Measurements from ENCODE around the gene ZSCAN4.

Gene ZSCAN4

DNA sequence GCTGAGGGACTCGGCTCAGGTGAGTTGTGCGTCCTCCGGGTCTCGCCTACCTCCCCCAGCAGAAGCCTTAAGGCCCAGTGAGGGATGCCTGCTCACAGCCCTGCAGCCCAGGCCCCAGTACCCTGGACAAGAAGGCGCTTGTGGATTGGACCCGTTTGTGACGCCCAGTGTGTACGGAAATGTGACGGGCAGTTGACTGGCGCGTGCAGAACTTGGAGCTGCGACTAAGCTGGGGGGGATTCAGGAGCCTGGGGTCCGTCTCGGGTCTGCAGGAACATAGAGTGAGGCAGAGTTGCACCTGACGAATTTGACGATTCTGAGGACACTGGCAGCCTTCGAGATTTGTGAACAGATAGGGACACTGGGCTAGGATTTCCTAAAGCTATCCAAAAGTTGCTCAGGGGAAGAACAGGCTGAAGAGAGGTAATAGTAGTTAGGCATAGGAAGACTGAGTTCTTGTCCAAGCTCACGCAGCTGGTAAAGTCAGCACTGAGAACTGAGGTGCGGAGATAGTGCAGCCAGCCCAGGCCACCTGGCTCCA, 13.6 kb downstream of the ZSCAN4 start:
- no peak for DNase-seq (ENCODE audit: low read depth)

DNA sequence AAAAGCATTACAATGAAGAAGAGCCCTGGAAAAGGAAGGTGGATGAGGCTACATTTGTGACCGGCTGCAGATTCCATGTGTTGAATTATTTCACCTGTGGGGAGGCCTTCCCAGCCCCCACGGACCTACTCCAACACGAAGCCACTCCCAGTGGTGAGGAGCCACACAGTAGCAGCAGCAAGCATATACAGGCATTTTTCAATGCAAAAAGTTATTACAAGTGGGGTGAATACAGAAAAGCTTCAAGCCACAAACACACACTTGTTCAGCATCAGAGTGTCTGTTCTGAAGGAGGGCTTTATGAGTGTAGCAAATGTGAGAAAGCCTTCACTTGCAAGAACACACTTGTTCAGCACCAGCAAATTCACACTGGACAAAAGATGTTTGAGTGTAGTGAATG, 18.0 kb downstream of the ZSCAN4 start:
- DNase-seq (ENCODE audit: low read depth), result no peak

DNA sequence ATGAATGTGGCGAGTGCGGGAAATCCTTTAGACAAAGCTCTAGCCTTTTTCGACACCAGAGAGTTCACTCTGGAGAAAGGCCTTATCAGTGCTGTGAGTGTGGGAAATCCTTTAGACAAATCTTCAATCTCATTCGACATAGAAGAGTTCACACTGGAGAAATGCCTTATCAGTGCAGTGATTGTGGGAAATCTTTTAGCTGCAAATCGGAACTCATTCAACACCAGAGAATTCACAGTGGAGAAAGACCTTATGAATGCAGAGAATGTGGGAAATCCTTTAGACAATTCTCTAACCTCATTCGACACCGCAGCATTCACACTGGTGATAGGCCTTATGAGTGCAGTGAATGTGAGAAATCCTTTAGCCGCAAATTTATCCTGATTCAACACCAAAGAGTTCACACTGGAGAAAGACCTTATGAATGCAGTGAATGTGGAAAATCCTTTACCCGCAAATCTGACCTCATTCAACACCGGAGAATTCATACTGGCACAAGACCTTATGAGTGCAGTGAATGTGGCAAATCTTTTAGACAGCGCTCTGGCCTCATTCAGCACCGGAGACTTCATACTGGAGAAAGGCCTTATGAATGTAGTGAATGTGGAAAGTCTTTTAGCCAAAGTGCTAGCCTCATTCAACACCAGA, 18.8 kb downstream of the ZSCAN4 start:
- DNase-seq (ENCODE audit: low read depth), result no peak

DNA sequence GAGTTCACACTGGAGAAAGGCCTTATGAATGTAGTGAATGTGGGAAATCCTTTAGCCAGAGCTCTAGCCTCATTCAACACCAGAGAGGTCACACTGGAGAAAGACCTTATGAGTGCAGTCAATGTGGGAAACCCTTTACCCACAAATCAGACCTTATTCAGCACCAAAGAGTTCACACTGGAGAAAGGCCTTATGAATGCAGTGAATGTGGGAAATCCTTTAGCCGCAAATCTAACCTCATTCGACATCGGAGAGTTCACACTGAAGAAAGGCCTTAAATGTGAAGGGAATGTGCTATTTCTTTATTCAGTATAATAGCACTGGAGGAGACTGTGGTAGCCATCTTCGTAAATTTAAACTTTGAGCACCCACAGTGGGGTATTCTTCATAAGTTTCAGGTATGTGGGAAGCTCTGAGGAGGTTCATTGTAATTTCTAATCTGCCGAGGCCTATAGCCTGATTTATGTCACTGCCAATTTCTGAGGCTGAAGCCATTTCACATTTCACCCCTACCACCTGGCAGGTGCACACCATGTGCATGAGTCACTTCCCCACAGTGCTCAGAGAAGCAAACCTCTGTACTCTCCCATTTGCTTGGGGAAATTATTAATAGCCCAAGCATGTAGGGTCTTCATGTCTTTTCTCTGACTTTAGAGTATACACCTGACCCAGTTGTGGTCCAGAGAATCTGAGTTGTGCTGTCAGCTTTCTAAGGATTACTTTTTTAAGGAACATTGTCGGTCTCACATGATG, 19.5 kb downstream of the ZSCAN4 start:
- no peak for DNase-seq (ENCODE audit: low read depth)

DNA sequence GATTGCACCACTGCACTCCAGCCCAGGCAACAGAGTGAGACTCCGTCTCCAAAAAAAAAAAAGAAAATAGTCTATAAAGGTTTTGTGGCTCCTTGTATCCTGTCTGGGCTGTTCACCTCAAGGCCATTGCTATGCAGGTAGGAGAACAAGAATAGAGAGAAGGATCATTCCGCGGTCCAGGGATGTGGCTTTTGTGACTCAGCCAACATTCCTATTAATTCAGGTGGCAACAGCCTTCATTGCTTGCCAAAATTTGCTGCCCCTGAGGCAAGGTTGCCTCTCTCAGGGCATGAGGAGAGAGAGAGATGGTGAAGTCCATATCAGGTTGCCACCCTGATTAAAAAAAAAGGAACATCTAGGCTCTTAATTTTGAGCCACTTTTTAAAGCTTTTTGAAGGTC, 21.0 kb downstream of the ZSCAN4 start:
- no peak for DNase-seq (ENCODE audit: low read depth)

DNA sequence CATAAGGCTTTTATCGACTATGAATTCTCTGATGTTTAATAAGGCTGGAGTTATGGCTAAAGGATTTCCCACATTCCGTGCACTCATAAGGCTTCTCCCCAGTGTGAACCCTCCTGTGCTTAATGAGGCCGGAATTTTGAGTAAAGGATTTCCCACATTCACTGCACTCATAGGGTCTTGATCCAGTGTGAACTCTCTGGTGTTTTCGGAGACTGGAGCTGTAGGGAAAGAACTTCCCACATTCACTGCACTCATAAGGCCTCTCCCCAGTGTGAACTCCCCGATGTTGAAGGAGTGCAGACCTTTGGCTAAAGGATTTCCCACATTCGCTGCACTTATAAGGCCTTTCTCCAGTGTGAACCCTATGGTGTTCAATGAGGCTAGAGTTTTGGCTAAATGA, 32.9 kb downstream of the ZSCAN4 start:
- no peak for DNase-seq (ENCODE audit: low read depth)

DNA sequence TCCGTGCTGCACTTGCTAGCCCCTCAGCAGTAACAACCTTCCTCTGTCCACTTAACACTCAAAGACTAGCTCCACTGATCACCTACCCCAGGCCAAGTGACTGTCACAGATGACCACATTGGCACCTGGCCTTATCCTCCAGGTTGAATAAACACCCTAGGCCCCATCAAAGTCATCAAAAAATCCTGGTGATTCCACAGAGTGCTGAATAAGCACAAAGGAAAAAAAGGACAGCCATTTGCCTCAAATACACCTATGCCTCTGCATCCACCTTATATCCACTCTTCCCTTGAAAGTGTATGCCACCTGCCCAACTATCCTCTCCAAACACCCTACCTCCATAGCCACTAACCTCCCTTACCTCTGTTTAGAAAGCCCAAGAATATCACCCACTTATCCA, 37.6 kb downstream of the ZSCAN4 start:
- DNase-seq (ENCODE audit: low read depth), result no peak

DNA sequence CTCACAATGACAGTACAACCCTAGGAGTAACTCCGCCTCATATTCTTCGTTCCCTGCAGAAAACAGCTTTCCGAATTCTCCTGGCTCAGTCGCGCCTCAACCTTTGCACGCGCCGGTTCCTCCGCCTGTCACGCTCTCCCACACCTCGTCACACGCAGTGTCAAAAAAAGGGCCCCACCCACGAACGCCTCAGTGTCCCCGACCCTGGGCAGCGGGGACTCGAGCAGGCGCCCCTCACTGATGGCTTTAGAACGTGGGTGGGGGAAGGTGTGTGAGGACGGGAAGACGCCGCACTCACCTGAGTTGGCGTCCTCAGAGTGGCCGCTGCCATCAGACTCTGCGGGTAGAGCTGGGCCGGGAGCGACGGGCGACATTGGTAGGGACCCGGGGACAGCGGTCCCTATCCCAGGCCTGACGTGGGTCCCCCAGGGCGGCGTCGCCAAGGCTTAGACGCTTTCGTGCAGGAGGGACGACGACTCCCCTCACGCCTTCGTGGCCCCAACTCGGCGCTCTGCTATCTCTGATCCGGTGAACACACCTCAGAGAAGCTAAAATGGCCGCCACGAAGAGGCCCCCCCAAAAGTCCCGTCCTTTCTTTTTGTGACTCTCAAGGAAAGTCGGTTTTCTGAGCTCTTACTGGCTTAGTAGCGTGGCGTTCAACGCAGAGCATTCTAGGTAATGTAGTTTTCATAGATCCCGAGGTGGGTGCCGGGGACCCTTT, 40.1 kb downstream of the ZSCAN4 start, which contains the start of gene ZNF154:
Gene ZNF154, minus strand, starts transcription at position 564 of the 721 bp plus-strand sequence. Its CDS starts 233 bp downstream, at position 331.
- DNase-seq (ENCODE audit: low read depth), result no peak

DNA sequence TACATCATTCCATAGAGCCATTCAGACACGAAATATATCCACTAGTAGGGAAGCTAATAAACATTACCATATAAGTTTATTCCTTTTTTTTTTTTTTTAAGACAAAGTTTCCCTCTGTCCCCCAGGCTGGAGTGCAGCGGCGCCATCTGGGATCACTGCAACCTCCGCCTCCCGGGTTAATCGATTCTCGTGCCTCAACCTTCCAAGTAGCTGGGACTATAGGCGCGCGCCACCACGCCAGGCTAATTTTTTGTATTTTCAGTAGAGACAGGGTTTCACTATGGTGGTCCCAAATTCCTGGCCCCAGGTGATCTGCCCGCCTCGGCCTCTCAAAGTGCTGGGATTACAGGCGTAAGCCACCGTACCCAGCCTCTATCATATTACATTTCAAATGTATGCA, 40.9 kb downstream of the ZSCAN4 start:
- no peak for DNase-seq (ENCODE audit: low read depth)

DNA sequence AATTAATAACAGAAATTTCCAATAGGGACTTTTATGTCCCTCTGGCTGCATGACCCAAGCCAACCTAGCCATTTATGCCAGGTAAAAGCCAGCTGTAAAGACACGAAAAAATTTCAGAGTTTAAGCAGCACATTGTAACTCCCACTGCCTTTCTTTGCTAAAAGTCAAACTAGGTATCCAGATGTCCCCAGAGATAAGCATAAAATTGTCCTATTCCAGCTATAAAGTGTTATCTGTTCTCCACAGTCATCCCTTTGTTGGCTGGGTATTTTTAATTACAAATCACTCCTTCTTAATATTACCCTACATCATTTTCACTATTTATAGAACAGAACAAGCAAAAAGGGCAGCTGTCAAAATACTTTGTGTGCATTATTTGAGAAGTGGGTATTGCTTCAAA, 43.5 kb downstream of the ZSCAN4 start:
- no peak for DNase-seq (ENCODE audit: low read depth)

DNA sequence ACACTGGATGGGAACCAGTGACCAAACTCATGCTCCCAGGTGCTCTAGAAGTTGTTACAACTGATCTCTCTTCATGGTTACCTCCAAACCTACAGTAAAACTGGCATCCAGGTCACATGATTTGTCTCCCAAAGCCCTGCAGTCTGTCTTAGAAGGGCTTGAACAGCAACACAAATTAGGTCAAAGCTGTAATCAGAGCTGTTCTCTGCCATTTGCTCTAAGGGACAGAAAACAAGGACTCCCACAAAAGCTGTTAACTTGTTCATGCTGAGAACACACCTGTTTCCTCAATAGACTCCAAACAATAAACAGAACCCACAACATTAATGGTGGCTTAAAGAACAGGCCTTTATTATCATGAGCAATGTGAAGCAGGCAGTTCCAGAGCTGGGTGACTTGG, 50.7 kb downstream of the ZSCAN4 start:
- DNase-seq (ENCODE audit: low read depth), result no peak

DNA sequence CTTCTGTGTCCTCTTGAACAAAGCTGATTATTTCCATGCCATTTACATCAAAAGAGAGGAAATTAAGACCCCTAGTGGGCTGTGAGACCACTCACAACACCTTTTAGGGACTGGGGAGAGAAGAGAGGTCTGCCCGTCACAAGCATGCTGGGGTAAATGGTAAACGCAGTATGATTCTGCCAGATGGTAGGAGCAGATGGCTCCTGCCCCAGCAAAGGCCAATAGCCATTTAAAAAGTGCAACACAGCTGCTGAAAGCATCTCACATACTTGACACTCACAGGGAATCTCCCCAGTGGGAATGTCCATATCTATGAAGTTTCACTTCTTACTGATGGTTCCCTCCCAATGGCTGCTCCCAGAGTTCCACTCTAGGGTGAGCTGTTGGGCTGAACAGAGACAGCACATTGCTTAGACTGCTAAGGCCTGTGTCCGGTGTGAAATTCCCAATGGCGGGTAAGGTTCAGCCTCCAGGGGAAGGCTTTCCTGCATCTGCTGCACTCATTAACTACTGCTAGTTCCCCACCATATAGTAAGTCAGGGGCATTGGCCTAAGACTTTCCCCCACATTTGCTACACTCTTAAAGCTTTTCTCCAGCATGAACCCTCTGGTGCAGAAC, 51.3 kb downstream of the ZSCAN4 start:
- DNase-seq (ENCODE audit: low read depth), result no peak

DNA sequence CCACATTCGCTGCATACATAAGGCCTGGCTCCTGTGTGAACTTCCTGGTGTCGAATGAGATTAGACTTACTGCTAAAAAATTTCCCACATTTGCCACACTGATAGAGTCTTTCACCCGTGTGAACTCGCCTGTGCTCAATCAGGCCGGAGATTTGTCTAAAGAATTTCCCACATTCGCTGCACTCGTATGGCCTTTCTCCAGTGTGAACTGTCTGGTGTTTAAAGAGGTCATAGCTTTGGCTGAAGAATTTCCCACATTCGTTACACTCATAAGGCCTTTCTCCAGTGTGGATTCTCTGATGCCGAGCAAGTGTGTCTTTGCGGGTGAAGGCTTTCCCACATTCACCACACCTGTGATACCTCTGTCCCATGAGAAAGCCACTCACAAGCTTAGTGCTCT, 52.1 kb downstream of the ZSCAN4 start:
- DNase-seq (ENCODE audit: low read depth), result no peak

All from stimulated activated CD8-positive, alpha-beta memory T cell treated with anti-CD3 and anti-CD28 coated beads, Interleukin-7, amount 100 ng/mL, for 24 hours (primary cell).